Neutrophil (primary cell): ENCODE data around the gene CLCN1.
A peak's percentile ranks its signal among the peaks of the same experiment; 100 is the strongest.

Experiments used
- H3K27ac ChIP-seq: fragments of 200-600 bp; sonication (generic); 2 replicates; pipeline ENCODE4 v1.5.1; 2016; ENCODE audit warnings: mild to moderate bottlenecking, moderate library complexity
- H3K27me3 ChIP-seq: fragments of 200-600 bp; sonication (generic); 2 replicates; pipeline ENCODE4 v1.6.0; 2016; ENCODE audit warnings: mild to moderate bottlenecking
- H3K36me3 ChIP-seq: fragments of 200-600 bp; sonication (generic); 2 replicates; pipeline ENCODE4 v1.5.1; 2017
- H3K4me1 ChIP-seq, 2 experiments: fragments of 200-600 bp in 1 of 2; sonication (generic) in 1 of 2; 1 replicate in 1 of 2; 2 replicates in 1 of 2; pipeline versions ENCODE4 v1.5.1 to v1.6.1; 2013 to 2016; ENCODE audit warnings: low read depth in 1 of 2, low read length in 1 of 2, mild to moderate bottlenecking in 1 of 2, moderate library complexity in 1 of 2; ENCODE audit not compliant: control insufficient read depth in 1 of 2, insufficient read depth in 1 of 2
- H3K4me3 ChIP-seq, 2 experiments: fragments of 200-600 bp in 1 of 2; sonication (generic) in 1 of 2; 1 replicate in 1 of 2; 2 replicates in 1 of 2; pipeline ENCODE4 v1.5.1; 2013 to 2016; ENCODE audit warnings: low read depth in 1 of 2, low read length in 1 of 2, mild to moderate bottlenecking in 1 of 2, moderate library complexity in 1 of 2
- H3K9me3 ChIP-seq: fragments of 200-600 bp; sonication (generic); 2 replicates; pipeline ENCODE4 v1.5.1; 2016
- TF ChIP-seq, protein P1 (sequence below): fragments of 200-600 bp; sonication (generic); IDR thresholded peaks from 2 replicates; pipeline ENCODE4 v1.5.1; 2016; ENCODE audit warnings: antibody characterized with exemption

CLCN1 gene

DNA sequence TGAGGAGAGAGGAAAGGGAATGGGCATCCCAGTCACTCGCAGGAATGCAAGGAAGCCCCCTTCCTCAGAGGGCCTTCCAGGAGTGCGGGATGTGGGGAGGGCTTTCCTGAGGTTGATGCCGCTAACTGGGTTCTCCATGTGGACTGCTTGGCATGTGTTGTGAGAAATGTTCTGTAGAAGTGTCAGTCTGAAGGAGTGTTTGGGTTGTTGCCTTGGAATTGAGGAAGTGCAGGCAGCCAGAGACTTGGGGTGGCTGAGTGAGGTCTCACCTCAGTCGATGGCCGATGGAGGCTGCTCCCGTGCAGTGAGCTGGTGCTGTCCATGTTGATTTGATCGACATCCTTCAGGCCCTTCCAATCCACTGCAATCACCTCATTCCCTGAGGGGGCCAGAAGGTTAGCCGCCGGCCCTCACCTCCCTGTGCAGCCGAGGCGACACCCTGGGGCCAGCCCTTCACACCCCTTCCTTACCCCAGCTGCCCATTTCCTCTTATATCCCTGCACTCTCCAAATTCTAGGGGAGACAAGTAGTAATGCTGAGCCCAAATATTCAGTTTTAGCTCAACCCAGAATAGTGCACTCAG lies 44.0 kb downstream of the CLCN1 start:
- TF ChIP-seq, protein P1, sequence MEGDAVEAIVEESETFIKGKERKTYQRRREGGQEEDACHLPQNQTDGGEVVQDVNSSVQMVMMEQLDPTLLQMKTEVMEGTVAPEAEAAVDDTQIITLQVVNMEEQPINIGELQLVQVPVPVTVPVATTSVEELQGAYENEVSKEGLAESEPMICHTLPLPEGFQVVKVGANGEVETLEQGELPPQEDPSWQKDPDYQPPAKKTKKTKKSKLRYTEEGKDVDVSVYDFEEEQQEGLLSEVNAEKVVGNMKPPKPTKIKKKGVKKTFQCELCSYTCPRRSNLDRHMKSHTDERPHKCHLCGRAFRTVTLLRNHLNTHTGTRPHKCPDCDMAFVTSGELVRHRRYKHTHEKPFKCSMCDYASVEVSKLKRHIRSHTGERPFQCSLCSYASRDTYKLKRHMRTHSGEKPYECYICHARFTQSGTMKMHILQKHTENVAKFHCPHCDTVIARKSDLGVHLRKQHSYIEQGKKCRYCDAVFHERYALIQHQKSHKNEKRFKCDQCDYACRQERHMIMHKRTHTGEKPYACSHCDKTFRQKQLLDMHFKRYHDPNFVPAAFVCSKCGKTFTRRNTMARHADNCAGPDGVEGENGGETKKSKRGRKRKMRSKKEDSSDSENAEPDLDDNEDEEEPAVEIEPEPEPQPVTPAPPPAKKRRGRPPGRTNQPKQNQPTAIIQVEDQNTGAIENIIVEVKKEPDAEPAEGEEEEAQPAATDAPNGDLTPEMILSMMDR, result no peak
- no peak overlapping the region for H3K27ac ChIP-seq
- no peaks in the 10 kb centered on the region for H3K9me3 ChIP-seq
- H3K4me1 ChIP-seq, result peaks cover 6 to 14% of the 10 kb centered on the region in 2 experiments
- H3K4me3 ChIP-seq, result no peak overlapping the region
- no peaks in the 10 kb centered on the region for H3K36me3 ChIP-seq
- H3K27me3 ChIP-seq, result peaks cover 73% of the 10 kb centered on the region

DNA sequence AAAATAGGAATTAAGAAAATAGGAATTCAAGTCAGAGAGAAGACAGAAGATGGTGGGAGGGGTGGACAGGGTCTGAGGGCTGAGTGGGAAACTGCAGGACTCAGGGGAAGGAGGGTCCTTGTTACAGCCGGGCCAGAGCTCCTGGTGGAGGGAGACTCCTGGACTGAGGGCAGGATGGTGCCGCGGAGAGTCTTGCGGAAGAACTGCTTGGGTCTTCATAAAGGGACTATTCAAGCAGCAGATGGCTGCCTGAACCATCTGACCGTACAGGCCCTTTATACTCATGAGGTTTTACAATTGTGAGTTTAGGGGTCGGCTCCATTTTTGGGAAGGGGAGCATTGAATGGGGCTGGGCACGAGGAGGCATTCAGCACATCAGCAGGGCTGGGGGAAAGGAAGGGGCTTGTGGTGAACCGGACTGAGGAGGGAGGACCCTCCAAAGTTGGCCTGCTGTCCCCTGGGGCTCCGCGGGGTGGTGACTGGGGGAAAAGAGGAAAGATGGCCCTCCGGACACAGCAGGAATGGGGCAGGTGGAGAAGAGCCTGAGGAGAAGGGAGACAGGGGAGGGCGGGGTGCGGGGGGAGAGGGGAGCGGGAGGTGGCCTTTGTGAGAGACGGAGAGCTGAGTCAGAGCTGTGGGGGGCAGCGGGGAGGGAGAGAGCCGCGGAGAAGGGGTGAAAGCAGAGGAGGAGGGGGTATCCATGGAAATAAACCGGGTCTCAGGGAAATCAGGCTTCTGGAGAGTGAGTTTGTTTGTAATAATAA lies 45.1 kb downstream of the CLCN1 start:
- no peak overlapping the region for H3K27ac ChIP-seq
- no peaks in the 10 kb centered on the region for H3K36me3 ChIP-seq
- TF ChIP-seq, protein P1, result no peak
- no peak overlapping the region for H3K4me3 ChIP-seq
- peaks cover 6 to 14% of the 10 kb centered on the region in 2 experiments for H3K4me1 ChIP-seq
- H3K27me3 ChIP-seq, result peaks cover 84% of the 10 kb centered on the region
- H3K9me3 ChIP-seq, result no peaks in the 10 kb centered on the region

DNA sequence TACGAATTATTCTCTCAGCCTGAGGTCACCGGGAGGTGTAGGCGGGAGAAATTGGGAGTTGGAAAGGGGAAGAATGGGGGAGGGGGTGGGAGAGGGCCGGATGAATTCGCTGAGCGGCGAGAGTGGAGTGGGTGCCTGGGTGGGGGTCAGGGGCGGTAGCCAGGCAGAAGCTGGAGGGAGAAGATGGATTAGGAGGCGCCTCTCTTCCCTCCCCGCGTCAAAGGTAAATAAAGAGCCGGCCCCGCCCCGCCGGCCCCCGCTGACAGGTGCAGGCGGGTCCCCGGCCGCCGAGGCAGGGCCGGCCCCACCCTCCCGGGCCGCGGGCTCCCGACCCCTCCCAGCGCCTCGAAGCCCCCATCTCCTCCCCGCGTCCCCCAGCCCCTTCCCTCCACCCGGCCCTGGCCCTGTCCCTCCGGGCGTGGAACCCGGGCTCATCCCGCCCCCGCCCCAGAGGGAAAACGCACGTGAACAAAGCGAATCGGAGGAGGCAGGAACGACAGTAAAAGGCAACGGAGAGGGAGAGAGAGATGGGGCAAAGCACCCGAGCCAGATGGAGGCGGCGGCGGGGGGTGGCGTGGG lies 45.7 kb downstream of the CLCN1 start:
- Histone ChIP-seq H3K27me3 (peaks cover 91% of the 10 kb centered on the region), H3K36me3 (no peaks in the 10 kb centered on the region), H3K9me3 (no peaks in the 10 kb centered on the region), H3K4me3 (peak overlapping the region in 1 of 2 experiments; percentile 69), H3K27ac (no peak overlapping the region), H3K4me1 (peaks cover 6 to 14% of the 10 kb centered on the region in 2 experiments)
- TF ChIP-seq, protein P1, result no peak

DNA sequence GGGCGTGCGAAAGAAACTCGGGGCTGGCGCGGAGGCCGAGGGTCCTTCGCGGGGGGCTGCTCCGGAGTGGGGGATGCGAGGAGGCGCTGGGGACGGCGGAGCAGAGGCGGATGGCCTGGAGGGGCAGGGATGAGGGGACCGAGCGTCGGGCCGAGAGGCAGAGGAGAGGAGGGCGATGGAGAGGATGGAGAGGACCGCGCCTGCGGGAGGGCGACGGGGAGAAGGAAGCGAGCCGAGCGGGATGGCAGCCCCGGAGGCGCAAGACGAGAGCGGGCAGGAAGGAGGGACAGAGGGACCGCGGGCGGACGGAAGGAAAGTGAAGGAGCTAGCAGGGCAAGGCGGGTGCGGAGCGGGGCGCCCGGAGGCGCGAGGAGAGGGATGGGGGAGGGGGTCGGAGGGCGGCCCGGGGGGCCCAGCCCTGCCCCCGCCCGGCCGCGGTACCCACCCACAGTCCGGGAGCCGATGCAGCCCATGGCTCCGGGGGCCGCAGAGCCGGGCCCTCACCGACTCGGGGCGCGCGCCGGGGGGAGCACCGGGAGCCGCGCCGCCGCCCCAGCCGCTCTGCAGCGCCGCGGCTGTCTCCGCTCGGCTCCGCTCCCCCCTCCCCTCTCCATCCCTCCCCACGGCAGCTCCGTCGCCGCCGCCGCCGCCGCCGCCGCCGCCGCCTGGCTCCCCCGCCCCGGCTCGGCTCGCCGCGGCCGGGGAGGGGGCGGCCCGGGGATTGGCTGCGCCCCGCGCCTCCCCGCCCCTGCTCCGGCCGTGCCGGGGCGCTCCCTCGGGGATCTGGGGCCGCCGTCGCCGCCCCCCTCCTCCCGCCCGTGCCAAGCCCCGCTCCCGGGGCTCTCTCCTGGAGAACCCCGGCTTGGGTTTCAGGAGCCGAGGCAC lies 46.5 kb downstream of the CLCN1 start, which contains the start of gene FAM131B:
TSS of gene FAM131B (minus strand) at position 583 of the 885 bp plus-strand sequence. CDS start at position 473, 110 bp downstream.
- H3K9me3 ChIP-seq, result no peaks in the 10 kb centered on the region
- peaks cover 92% of the 10 kb centered on the region for H3K27me3 ChIP-seq
- peak within 1 kb of the TSS; percentile 38 to 69 for H3K4me3 ChIP-seq
- TF ChIP-seq, protein P1, result no peak
- no peak within 1 kb of the TSS for H3K27ac ChIP-seq
- no peaks in the 10 kb centered on the region for H3K36me3 ChIP-seq
- H3K4me1 ChIP-seq, result peaks cover 6 to 14% of the 10 kb centered on the region in 2 experiments
